Measurements from ENCODE around the gene ZC3H7A.

The ZC3H7A gene

GRCh38 chr16:11742536-11743307, 54.3 kb downstream of the ZC3H7A start, which contains the start of gene TXNDC11 (continued):
- TF ChIP-seq ZNF449 (tag by site-specific recombination; IDR thresholded peaks at IDR 0.05), result no peak; the same call in none of the 2 replicates

GRCh38 chr16:11742093-11742535, 54.9 kb downstream of the ZC3H7A start:
- peak overlapping the region; percentile 91 for H3K4me3 ChIP-seq (ENCODE audit: low read depth, low read length)
- no peaks in the 10 kb centered on the region for H3K9me3 ChIP-seq (ENCODE audit: control insufficient read depth, insufficient read depth, low read depth, low read length)
- ChIA-PET CTCF (interaction anchor here (0.6 to 1.3 kb wide), 5 partner anchors 18 to 433 kb away, joined by 3 to 4 read pairs (median 3); partner anchors contain the start of gene ZC3H7A), POLR2A (interaction anchor here (1.0 to 2.5 kb wide), 13 partner anchors 16 to 800 kb away, joined by 3 to 39 read pairs (median 4); partner anchors contain the start of genes DEXI, GSPT1, SNX29 and ZC3H7A)
- H3K4me1 ChIP-seq (ENCODE audit: control insufficient read depth, insufficient read depth, low read length), result peaks cover 9% of the 10 kb centered on the region
- peak overlapping the region; percentile 78 for H3K27ac ChIP-seq (ENCODE audit: extremely low read depth, low read depth, low read length)
- H3K36me3 ChIP-seq (ENCODE audit: control insufficient read depth in 2 of 2, insufficient read depth in 1 of 2, low read length in 2 of 2), result peaks cover 0 to 3% of the 10 kb centered on the region in 2 experiments; a peak in 1 of 3 replicates
- TF ChIP-seq ZBTB1 (tag by site-specific recombination; IDR thresholded peaks at IDR 0.05) (0 out of 2 replicates have a peak, but pooled peaks have one; percentile 16), GLI2 (tag by site-specific recombination; IDR thresholded peaks at IDR 0.05; ENCODE audit: borderline replicate concordance, low read depth) (no peak), HOXC10 (CRISPR knock-in tag; IDR thresholded peaks at IDR 0.05) (no peak), ZNF211 (tag by site-specific recombination; IDR thresholded peaks at IDR 0.05; ENCODE audit: low read depth) (no peak), MZF1 (tag by site-specific recombination; IDR thresholded peaks at IDR 0.05; ENCODE audit: borderline replicate concordance) (no peak), PATZ1 (tag by site-specific recombination; IDR thresholded peaks at IDR 0.05) (0 out of 2 replicates have a peak, but pooled peaks have one; percentile 22), HOXD13 (CRISPR knock-in tag; IDR thresholded peaks at IDR 0.05; ENCODE audit: borderline replicate concordance) (no peak), SP3 (tag by site-specific recombination; IDR thresholded peaks at IDR 0.05) (peak; percentile 36), ZNF792 (tag by site-specific recombination; IDR thresholded peaks at IDR 0.05) (no peak), ZNF280C (tag by site-specific recombination; IDR thresholded peaks at IDR 0.05) (no peak), ZNF518A (tag by site-specific recombination; conservative IDR thresholded peaks at IDR 0.05; ENCODE audit: low read depth) (no peak), ZSCAN30 (tag by site-specific recombination; IDR thresholded peaks at IDR 0.05) (no peak), ZNF621 (tag by site-specific recombination; IDR thresholded peaks at IDR 0.05) (no peak), KLF8 (tag by site-specific recombination; IDR thresholded peaks at IDR 0.05) (0 out of 2 replicates have a peak, but pooled peaks have one; percentile 7), ZNF549 (tag by site-specific recombination; IDR thresholded peaks at IDR 0.05) (no peak), ZNF174 (tag by site-specific recombination; IDR thresholded peaks at IDR 0.05) (no peak), ZSCAN5A (tag by site-specific recombination; IDR thresholded peaks at IDR 0.05) (no peak), SCRT2 (tag by site-specific recombination; IDR thresholded peaks at IDR 0.05) (peak; percentile 97), ZNF837 (tag by site-specific recombination; IDR thresholded peaks at IDR 0.05) (no peak), ZNF362 (tag by site-specific recombination; IDR thresholded peaks at IDR 0.05) (no peak)
